Loucy (cell line): Measurements from ENCODE around the gene IL1R2.

ENCODE experiments used
- EZH2phosphoT487 ChIP-seq: fragments of 200-600 bp; IDR thresholded peaks from 2 replicates; pipeline ENCODE4 v1.6.1; 2018; ENCODE audit warnings: antibody characterized with exemption, mild to moderate bottlenecking, moderate library complexity, borderline replicate concordance
- TF ChIP-seq, protein P1 (sequence below): fragments of 200-600 bp; sonication (generic); conservative IDR thresholded peaks from 2 replicates; pipeline ENCODE4 v1.5.1; 2014; ENCODE audit warnings: mild to moderate bottlenecking, antibody characterized with exemption, low read length

GRCh38 chr2:101987832-101988231 is 3.9 kb upstream of the IL1R2 start:
- TF ChIP-seq, protein P1, sequence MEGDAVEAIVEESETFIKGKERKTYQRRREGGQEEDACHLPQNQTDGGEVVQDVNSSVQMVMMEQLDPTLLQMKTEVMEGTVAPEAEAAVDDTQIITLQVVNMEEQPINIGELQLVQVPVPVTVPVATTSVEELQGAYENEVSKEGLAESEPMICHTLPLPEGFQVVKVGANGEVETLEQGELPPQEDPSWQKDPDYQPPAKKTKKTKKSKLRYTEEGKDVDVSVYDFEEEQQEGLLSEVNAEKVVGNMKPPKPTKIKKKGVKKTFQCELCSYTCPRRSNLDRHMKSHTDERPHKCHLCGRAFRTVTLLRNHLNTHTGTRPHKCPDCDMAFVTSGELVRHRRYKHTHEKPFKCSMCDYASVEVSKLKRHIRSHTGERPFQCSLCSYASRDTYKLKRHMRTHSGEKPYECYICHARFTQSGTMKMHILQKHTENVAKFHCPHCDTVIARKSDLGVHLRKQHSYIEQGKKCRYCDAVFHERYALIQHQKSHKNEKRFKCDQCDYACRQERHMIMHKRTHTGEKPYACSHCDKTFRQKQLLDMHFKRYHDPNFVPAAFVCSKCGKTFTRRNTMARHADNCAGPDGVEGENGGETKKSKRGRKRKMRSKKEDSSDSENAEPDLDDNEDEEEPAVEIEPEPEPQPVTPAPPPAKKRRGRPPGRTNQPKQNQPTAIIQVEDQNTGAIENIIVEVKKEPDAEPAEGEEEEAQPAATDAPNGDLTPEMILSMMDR: no peak
- no peak for TF ChIP-seq EZH2phosphoT487
